GM19455 (cell line): ENCODE data around the gene TMEM26.

Source experiments
- ATAC-seq: cut with Tn5 transposase; IDR thresholded peaks from one replicate; pipeline ENCODE4 v1.9.1; 2021; ENCODE audit not compliant: unreplicated experiment

Gene TMEM26

DNA sequence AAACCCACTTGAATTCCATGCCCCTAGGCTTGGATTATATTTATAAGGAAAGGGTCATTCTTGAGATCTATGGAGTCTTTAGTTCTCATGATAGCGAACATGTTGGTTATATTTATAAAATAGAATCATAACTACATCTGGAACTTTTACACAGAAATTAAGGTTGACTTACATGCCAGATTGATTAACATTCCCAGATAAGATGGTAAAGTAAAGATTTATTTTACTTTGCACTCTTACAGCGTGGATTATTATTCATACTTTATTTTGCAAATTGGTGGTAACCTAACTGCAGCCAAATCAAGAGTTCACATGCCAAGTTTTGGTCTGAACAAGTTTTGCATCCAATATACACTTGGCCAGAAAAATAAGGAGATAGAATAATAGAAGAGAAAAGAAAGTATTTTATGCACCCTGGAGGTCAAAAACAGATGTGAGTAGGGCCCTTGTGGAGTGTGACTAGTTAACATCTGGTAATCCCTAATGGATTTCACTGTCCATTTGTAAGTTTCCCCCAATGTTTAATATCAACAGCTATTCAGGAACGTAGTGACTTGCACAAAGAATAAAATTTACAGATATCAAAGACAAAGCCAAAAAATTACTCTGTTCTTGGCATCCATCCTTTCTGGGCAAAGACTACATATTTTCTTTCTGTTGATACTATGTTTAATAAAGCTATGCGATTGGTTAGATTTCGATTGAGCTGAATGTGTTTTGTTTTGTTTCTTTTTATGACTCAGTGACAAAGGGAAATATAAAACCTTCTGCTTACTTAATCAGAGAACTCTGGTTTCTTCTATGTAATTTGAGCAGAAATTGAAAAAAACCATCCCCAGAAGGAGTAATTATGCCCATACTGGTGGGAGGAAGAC is 10.1 kb upstream of the TMEM26 start:
- ATAC-seq = no peak

DNA sequence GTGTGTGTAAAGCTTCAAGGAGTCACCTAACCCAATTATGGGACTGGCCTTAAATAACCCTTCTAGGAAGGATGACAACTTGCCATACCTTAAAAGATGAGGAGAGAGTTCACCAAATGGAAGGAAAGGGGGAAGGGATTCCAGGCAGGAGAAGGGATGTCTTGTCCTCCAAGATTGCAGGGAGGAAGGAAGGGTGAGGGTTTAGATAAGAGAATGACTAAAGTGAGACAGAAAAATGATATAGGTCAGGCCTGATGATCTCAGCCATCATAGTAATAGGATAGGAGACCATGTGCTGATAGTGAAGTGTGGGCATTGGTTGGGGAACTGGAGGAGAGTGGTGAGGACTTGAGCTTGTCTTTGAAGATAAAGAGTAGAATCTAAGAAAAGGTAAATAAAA is 7.7 kb upstream of the TMEM26 start:
- no peak for ATAC-seq

DNA sequence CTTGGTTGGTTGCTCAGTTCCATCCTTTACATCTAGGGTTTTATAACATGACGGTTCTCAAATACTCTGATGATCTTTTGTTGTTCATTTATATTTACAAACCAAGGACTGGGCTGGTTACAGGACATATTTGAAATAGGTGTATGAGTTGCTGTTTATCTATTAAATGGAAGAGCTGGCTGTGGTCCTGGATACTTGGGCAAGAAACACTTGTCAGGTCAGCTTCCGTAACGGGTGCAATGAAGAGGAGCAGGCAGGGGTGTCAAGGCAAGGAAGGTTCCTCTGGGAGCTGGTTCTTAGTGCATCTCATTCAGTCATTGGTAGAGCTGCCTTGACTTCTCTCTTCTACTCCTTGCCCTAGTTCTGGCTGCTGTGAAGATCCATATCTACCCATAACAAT is 4.8 kb upstream of the TMEM26 start:
- ATAC-seq = no peak

DNA sequence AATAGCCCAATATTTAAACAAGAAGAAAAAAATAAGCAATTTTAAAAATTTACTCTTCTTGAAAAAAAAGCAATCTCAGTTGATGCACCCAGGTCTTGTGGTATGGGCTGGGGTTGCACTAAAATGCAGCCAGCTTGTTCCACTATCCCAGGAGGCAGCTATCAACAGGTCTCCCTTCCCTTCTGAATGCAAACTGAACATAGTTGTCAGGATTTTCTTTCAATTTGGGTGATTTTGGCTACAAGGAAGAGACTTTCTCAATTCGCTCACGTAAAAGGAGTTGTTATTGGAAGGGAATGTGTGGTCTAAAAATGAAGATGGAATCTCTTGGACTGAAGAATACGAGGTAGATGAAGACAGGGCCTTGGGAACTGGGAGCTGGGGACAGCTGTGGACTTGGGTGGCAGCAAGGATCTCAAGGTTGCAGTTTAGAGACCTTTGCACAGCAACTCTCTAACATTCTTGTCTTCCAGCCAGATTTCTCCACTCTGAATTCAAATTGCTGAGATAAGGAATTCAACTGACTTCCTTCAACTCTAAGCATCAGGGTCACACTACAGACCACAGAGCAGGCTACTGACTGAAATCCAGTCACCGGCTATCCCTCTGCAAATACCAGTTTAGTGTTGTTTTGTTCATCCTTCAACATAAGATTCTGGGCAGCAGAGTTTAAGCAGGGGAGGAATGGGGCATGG is 3.1 kb upstream of the TMEM26 start:
- no peak for ATAC-seq

DNA sequence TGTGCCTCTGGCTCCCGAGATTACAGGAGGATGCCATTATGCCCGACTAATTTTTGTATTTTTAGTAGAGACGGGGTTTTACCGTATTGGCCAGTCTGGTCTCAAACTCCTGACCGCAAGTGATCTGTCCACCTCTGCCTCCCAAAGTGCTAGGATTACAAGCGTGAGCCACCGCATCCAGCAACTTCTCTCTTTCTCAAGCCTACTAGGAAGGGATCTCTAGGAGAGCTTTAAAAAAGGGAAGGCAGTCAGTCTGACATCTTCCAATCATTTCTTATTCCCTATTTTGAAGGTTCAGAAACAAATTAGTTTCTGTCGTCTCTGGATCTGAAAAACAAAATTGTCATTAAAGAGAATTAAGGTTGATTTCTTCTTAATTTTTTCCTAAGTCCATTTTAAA is 2.5 kb upstream of the TMEM26 start:
- no peak for ATAC-seq

DNA sequence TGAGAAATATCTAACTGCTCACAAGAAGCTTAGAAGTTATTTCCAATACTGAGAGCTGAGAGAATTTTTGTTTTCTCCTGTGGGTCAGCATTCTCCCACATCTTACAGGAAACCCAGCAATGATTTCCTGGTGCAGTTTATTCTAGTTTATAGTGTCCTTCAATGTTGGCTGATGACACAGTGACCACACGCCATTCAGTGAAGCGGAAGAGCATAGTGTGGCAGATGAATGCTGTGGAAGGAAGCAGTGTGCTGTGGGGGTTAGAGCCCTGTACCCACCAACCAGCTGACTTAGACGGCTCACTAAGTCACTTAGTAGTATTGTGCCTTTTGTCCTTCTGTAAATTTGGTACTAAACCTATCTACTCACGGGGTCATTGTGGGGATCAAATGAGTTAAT is 1.4 kb upstream of the TMEM26 start:
- no peak for ATAC-seq

DNA sequence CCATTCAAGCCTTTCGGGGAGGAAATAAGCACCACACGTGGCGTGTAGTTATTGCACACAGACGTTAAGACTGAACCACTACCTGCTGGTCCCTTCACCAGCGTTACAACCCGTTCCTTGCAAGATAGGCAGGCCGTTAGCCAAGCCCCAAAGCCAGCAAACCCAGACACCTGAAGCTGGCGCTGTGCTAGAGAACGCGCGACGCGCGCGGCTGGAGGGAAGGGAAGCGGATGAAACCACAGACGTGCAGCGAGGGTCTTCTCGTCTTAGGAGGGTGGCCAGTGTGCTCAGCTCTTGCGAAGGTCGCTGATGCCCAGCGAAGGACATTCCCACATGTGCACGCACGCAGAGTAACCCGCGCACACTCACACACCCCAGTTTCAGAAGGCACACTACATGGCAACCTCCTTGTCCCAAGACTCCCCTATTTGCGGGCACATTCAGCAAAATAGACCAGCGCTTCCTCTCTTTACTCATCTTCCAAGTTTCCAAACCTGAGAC is 980 bp downstream of the TMEM26 start:
- no peak for ATAC-seq

DNA sequence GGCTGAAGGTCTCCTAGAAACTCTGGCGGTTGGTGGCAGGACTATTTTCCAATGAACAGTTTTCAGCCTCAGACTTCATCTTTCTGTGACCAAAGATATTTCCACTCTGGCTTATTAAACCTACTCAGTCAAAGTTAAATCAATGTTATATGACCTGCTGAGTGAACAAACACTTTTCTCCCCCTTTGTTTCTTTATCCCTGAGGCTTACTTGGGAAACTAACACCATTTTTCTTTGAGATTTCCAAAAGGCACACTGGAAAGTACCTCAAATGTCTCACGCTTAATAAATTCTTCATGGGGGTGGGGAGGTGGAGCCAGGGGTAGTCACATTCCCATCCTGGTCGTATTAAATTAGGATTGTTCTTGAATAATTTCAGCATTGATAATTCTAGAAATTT is 1.8 kb downstream of the TMEM26 start:
- ATAC-seq = no peak

DNA sequence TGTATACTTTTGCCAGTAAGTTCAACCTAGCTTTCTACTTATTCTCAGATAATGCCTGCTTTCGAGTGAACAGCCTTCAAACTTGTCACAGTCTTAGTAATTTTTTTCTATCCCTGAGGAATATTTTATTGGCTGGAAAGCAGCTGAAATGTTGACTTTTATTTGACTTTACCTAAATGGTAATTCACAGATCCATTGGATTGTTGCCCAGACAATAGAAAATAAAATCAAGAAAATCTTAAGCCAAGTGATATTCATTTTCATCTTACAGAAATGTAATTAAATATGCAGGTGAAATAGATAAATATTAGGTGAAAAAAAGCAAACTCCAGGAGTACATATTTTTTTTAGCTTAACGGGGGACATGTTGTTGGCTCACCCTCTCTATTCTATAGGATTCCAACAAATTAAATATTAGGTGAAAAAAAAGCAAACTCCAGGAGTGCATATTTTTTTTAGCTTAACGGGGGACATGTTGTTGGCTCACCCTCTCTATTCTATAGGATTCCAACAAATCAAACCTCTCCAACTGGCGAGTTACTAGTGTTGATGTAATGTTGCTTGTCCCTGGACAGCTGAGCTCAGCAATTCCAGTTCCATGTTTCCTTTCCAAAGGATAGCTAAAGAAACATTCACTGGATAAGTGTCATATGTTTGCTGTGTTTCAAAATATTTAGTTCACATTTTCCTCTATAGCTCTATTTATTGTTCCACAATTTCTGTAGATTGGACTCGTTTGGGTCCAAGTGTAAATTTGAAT is 4.2 kb downstream of the TMEM26 start:
- ATAC-seq = no peak

DNA sequence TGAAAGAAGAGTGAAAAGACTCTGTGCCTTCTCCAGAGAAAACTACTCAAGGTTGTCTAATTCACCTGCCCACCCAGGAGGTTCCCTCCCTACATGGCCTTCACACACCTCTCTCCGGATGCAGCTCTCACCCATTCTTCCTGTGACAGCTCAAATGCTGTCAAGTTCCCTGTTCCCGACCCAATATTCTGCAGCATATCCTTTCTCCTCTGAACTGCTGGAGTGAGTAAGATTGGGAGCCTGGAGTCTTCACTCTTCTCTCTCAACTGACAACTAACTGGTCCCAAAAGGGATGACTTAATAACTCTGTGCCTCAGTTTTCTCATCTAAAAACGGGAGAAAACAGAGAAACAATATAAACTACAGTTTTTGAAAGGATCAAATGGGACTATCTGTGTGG is 5.1 kb downstream of the TMEM26 start:
- no peak for ATAC-seq

DNA sequence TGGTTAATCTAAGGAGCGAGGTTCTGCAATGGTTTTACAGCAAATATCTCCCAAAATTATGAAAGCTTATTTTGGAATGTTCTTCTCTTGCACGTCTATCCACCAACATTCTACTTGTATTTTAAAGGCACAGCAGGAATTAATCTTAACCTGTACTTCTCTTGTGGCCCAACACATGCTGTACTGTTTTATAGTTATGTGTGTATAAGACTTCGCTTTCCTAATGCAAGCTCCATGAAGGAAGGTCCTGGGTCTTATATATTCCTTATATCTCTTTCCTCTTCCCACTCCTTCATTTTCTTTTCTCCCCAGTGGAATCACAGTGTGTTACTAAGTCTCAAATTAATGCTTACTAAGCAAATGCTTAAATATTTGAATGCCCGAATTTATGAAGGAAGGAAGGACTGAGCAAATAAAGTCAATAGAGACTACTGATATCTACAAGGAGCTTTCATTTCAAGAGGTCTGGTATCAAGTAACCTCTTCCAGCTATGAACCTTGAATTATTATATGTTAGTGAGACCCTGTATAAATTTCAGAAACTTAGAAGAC is 14.0 kb downstream of the TMEM26 start:
- no peak for ATAC-seq

DNA sequence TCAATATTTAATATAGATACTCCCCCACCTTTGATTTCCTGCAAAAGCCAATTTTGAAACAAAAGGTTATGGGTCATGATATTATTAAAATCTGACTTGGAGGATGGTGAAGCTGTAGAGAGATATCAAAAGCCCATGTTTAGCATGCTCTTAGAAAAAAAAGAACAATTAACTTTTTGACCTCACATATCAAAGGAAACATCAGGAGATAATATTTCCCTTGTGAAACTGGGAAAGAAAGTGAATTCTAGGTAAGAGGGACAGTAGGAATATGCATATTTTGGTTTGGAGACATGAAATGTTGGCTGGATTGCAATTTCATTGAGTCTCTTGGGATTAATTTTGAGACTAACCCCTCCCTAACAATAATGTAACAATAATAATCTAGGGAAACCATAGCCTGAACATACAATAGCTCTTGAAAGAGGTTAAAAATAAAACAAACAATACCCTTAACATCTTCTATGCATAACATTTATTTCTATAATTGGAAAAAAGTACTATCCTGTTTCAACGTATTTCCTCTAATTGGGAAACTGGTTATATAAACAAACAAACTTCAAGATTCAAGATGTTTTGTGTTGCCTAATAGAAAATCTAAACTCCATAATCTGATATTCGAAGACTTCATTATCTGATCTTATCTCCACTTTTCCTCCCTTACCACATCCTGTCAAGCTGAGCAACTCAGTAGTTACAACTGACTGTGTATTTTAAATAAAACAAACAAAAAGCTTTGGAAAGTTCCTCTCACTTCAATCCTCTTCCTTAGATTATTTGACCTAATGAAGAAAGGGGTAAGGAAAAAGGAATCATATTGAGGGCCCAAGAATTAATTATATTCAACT is 14.8 kb downstream of the TMEM26 start:
- no peak for ATAC-seq

DNA sequence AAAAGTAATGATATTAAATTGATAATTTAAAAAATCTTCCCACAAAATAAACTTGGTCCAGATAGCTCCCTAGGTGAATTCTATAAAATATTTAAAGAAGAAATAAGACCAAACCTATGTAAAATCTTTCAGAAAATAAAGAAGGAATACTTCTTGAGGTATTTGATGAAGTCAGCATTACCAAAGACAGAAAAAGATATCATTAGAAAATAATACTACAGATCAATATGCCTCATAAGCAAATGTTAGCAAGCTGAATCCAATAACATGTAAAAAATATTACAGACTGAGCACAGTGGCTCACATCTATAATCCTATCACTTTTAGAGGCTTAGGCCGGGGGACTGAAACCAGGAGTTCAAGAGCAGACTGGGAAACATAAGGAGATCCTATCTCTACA is 30.0 kb downstream of the TMEM26 start:
- no peak for ATAC-seq

DNA sequence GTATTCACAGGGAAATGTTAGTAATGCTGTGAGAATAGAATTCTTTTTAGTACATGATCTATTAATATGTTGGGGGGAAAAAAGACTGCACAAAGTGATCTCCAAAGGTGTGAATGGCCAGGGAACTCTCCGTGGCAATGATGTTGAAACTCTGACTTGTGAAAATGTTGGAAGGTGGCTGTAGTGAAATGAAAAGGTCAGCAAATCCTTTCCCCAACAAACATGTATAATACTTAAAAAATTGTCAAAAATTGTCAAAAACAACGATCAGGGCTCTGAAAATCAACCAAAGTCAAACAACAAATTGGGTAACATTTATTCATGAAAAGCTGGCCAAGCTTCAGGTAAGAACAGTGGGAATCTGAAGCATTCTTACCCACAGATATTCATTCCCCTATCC is 35.5 kb downstream of the TMEM26 start:
- no peak for ATAC-seq

DNA sequence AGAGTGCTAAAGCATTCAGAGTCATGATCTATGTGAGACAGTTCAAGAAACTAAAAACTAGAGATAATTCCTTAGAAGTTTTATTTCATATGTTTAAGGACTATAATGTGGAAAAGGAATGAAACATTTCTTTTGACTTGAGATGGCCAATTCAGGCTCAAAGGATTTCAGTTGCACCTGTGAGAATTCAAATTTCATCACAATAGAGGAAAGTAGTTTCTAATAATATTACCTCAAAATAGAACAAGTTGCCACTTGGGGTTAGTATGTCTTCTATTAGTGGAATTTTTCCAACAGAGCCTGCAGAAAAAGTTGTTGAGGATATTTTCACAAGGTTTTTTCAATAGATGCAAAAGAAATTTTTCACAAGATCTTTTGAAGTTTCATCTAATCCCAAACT is 37.4 kb downstream of the TMEM26 start:
- no peak for ATAC-seq

DNA sequence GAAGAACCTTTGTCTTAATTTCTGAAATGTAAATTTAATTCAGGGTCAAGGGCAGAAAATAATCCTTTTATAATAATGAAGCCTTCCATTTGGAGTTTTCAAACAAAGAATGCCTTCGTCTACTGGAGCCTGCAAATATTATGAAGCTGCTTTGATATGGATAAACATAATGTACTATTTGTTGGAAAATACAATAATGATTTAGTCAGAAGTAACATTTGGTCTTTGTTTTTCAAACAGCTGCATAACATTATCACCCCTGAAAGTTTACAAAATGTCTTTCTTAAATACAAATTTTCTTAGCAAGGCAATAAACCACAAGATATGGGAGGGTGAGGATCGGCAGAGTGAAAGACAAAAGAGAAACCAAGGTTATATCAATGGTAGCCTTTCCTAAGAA is 41.5 kb downstream of the TMEM26 start:
- no peak for ATAC-seq

DNA sequence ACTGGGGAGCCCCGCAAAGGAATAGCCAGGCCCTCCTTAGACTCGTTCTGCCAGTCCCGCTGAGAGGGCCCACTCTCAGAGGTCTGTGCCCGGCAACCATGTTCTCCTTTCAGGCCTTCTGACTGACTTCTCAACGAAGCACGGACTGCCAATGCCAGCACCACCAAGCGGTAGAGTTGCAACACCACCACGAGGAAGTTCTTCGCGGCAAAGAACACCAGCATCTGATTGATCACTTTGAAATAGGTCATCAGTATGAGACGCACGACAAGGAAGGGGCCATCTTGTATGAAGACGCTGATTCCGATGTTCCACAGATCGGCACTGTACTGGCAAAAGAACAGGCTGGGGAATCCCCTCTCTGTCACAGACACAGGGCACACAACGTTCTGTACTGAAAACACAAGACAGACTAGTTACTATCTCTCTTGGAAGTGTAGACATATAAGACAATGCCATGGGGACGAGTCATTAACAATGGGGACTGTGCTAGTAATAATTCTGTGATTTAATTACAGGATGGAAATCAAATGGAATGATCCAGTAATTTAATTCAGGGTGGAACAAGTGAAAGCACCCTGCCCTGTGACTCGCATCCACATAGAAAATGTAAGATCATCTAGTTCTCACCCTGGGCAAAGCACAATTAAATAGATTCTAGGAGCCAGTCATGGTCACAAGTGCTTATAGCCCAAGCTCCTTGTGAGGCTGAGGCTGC is 42.7 kb downstream of the TMEM26 start:
- no peak for ATAC-seq

DNA sequence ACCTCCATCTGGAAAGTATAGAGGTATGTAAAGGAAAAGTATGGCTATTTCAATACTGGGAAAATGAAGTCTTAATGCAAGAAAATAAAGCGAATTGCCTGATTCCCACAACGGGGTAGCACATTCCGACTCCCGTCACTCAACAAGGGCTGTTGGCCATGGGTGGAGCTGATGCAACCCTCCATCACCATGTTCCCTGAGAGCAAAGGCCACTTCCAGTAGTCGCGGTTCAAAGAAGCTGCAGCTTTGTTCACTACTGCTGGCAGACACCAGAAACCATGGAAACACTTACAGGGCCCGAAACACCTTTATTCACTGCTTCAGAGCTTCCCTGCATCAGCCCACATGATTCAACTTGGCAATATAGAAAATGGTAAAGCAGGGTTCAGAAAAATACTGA is 44.0 kb downstream of the TMEM26 start:
- ATAC-seq = no peak

DNA sequence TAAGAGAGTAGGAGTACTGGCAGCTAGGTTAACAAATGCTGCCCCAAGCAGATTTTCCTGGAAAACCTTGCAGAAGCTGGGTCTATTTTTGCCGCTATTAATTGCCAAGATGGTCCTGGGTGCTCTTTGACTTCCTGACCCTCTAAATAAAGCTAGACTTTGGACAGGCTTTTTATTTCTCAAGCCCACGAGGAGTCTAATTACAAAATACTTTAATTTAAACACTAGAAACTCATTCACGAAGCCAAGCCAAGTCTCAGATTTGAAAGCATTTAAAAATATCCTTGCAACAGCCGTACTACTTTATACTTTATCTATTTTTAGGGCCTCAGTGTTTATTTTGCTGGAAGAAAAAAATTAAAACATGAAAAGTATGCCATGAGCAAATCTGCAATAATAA is 45.1 kb downstream of the TMEM26 start:
- ATAC-seq = no peak

DNA sequence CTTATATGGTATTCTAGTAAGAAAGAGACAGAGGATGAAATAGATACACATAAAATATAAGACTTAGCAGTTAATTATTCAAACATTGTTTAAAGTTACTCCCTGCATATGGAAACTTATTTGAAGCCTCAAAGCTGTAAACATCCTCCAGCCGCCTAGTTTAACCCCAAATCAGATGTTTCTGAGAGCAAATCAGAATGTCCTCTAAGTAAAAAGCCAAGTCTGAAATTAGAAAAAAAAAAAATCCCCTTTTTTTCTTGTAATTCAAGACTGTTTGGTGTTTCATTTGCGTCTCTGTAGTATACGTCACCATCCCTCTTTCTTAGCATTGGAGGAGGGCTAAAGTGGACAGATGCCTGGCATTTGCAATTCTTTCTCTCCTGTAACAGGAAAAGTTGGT is 46.4 kb downstream of the TMEM26 start:
- ATAC-seq = no peak
